Measurements from ENCODE around the gene PNMA1.

The PNMA1 gene

DNA sequence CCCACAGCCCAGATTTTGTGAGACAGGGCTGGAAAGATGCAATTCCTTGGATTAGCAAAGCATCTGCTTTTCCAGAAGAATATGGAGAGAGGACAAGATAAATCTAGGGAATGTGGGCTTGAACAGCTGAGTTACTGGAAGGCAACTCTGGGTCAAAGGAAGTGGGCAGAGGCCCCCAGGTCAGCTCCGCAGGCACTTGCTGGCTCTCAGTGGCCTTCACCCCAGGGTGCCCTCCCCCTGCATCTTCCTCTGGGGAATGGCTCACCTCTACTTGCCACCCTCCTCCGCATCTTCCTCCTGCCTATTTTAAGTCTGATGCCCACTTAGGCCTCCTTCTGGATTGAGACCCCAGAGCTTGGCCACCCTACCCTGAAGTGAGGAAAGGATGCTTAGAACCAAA is 10.5 kb upstream of the PNMA1 start:
- TF ChIP-seq, protein P1, sequence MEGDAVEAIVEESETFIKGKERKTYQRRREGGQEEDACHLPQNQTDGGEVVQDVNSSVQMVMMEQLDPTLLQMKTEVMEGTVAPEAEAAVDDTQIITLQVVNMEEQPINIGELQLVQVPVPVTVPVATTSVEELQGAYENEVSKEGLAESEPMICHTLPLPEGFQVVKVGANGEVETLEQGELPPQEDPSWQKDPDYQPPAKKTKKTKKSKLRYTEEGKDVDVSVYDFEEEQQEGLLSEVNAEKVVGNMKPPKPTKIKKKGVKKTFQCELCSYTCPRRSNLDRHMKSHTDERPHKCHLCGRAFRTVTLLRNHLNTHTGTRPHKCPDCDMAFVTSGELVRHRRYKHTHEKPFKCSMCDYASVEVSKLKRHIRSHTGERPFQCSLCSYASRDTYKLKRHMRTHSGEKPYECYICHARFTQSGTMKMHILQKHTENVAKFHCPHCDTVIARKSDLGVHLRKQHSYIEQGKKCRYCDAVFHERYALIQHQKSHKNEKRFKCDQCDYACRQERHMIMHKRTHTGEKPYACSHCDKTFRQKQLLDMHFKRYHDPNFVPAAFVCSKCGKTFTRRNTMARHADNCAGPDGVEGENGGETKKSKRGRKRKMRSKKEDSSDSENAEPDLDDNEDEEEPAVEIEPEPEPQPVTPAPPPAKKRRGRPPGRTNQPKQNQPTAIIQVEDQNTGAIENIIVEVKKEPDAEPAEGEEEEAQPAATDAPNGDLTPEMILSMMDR (conservative IDR thresholded peaks at IDR 0.05; ENCODE audit: low read depth, low read length): no peak
- no peak overlapping the region for H3K4me3 ChIP-seq (ENCODE audit: low read length)
- DNase-seq (ENCODE audit: low read depth): no peak

DNA sequence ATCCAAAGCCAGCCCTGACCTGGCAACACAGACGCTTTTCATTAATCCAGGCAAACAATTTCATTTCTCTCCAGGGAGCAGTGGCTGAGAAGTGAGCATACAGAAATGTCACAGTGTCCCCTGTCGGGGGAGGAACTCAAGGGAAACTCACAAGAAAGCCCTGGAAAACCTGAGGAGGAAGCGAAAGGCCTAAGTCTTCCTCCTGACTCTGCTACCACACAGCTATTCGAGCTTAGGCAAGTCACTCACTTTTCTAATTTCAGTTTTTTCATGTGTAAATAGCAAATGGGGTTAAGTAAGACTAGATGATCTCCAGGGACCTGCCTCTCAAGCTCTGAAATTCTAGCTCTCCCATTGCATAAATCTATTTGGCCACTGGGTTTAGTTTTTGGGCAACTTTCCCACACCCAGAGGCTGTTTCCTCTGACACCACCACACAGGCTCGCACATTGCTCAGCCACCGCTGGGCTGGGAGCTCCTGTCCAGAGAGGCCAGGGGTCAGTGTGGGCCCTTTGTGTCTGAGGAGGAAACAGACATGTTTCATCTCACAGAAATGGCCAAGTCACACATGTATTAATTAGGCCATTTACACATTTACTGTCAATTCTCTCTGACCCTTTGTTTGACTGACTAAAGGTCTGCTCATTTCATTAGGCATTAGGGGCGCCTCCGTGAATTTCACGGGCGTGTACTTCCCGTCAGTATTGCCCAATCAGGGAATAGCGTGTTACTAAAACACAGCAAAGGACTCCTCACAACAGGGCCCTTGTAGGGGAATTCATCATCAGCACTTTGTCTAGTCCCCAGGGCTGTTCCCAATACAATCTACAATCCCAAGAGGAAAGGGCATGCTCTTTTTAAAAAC is 9.8 kb upstream of the PNMA1 start:
- no peak for DNase-seq (ENCODE audit: low read depth)
- TF ChIP-seq, protein P1 (conservative IDR thresholded peaks at IDR 0.05; ENCODE audit: low read depth, low read length): no peak
- H3K4me3 ChIP-seq (ENCODE audit: low read length): no peak overlapping the region

DNA sequence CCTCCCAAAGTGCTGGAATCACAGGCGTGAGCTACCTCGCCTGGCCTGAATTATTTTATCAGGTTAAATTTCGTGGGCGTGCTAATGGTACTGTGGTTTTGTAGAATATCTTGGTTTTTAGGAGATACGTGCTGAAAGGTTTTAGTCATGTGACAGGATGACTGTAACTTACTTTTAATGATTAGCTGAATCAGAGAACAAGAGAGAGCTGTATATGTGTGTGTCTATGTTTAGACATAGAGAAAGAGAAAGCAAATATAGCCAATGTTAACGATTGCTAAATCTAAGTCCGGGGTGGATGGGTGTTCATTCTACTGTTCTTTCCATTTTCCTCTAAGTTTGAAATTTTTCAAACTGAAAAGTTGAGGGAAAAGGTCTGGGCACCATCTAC is 9.2 kb upstream of the PNMA1 start:
- DNase-seq (ENCODE audit: low read depth): no peak
- no peak overlapping the region for H3K4me3 ChIP-seq (ENCODE audit: low read length)
- TF ChIP-seq, protein P1 (conservative IDR thresholded peaks at IDR 0.05; ENCODE audit: low read depth, low read length): no peak

DNA sequence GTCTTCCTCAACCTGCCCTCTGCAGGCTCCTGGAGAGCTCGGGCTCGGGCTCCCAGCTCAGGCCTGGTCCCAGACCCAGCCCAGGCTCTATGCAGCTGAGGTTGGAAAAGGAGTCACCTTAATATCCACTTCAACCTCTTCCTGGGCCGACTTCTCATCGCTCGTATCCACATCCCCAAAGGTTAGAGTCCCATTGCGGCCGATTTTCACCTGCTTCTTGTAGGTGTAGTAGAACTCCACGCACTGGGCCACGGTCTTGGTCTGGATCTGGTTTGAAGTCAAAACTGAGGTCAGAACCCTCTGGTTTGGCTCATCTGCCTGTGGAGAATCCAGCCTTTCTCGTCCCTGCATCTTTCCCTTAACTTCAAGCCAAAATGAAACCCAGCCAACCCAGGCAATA is 8.4 kb upstream of the PNMA1 start:
- no peak overlapping the region for H3K4me3 ChIP-seq (ENCODE audit: low read length)
- DNase-seq (ENCODE audit: low read depth): no peak
- TF ChIP-seq, protein P1 (conservative IDR thresholded peaks at IDR 0.05; ENCODE audit: low read depth, low read length): no peak

- TF ChIP-seq, protein P1 (conservative IDR thresholded peaks at IDR 0.05; ENCODE audit: low read depth, low read length): no peak
- DNase-seq (ENCODE audit: low read depth): no peak
These were observed 7.1 kb upstream of the PNMA1 start for GRCh38 chr14:73721101-73721821.

DNA sequence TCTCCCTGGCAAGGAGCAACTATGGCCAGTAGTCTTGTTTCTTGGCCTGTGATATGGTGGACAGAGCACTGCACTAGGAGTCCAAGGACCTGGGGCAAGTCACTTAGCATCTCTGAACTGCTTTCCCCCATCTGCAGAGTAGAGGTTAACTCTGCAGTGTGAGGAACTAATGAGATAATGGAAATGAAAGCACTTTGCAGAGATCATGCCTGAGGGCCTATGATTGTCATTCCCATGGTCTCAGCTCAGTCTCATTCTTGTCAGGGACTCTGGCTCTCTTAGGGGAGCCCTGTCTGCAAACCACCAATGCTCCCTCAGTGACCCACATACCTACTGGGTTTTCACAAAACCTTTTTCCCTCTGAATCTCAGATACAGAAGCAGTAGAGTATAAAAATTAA is 6.5 kb upstream of the PNMA1 start:
- TF ChIP-seq, protein P1 (conservative IDR thresholded peaks at IDR 0.05; ENCODE audit: low read depth, low read length): no peak
- no peak overlapping the region for H3K4me3 ChIP-seq (ENCODE audit: low read length)
- no peak for DNase-seq (ENCODE audit: low read depth)

More at GRCh38 chr14:73721101-73721821, 7.1 kb upstream of the PNMA1 start:
- no peak overlapping the region for H3K4me3 ChIP-seq (ENCODE audit: low read length)

All from retinal pigment epithelial cell (primary cell).